ENCODE results near the gene INPP5E.

Gene INPP5E

DNA sequence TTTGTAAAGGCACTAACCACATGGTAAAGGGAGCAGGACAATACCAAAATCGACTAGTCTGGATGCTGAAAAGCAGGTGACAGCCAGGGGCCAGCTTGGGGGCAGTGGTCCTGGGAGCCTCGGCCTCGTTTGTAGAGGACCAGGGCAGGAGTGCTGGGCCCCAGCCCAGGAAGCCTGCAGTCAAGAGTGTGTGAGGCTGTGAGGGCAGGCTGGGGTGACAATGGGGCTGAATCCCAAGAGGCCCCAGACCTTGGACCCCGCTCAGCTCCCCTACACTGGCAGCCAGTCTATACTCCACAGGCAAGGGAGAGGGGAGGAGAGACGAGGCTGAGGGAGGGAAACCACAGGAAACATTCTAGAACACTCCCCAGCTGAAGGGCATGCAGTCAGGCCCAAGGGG, 2.6 kb upstream of the INPP5E start:
- Mint-ChIP-seq H3K9me3 (no peaks in the 10 kb centered on the region), H3K4me1 (peaks cover 20% of the 10 kb centered on the region), H3K27me3 (no peaks in the 10 kb centered on the region), H3K4me3 (peak overlapping the region in 1 of 2 donors; percentile 15), H3K27ac (peak overlapping the region in 1 of 2 donors; percentile 33)
- no peak for DNase-seq
- no peak for ATAC-seq

DNA sequence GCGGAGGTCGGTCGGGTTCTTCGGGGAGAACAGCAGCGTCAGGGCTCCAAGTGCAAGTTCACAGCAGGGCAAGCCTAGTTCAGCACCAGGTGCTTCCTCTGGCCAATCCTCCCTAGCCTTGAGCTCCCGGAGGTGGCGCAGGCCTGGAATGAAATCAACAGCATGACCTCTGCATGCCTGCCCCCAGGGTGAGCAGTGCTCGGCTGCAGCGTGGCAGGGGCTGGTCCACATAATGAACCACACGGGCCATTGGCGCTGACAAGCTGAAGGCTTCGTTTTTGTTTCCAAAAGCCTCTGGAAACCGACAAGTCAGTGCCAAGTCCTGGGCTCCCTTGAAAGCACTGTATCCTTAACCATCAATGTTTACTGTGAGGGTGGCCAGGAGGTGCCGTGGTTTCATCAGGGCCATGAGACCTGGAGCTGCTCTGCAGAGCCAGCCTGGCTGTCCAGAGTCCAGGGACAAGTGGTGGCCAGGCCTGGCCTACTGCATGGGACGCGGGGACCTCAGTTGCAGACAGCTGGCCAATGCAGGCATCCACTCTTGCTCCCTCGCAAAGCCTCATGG, 2.1 kb upstream of the INPP5E start:
- Mint-ChIP-seq H3K27me3 (no peaks in the 10 kb centered on the region), H3K27ac (no peak overlapping the region), H3K4me1 (peaks cover 25% of the 10 kb centered on the region), H3K4me3 (no peak overlapping the region), H3K9me3 (no peaks in the 10 kb centered on the region)
- no peak for ATAC-seq
- DNase-seq, result no peak

DNA sequence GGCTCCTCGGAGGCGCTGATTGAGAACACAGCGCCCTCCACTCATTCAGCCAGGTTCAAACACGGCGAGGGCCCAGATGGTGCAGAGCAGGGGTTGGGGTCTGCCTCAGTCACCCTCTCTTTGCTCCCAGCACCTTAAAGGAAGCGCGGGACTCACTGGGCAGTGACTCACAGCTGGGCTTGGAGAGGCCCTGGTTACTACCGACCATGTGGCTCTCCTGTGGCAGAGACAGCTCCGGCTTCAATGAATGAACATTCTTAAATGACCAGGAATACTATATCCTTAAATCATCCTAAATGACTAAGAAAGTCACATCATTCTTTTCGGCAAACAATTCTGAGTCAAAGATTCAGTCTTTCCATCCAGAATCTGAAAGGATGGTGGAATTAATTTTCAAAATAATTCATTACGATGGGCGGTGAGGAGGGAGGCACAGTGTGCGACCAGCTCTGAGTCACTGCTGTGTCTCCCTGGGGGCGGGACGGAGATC, 1.6 kb upstream of the INPP5E start:
- DNase-seq, result no peak
- H3K9me3 Mint-ChIP-seq, result no peaks in the 10 kb centered on the region
- no peak overlapping the region for H3K27ac Mint-ChIP-seq
- no peak for ATAC-seq
- H3K4me1 Mint-ChIP-seq, result peaks cover 30% of the 10 kb centered on the region
- H3K27me3 Mint-ChIP-seq, result no peaks in the 10 kb centered on the region
- no peak overlapping the region for H3K4me3 Mint-ChIP-seq

DNA sequence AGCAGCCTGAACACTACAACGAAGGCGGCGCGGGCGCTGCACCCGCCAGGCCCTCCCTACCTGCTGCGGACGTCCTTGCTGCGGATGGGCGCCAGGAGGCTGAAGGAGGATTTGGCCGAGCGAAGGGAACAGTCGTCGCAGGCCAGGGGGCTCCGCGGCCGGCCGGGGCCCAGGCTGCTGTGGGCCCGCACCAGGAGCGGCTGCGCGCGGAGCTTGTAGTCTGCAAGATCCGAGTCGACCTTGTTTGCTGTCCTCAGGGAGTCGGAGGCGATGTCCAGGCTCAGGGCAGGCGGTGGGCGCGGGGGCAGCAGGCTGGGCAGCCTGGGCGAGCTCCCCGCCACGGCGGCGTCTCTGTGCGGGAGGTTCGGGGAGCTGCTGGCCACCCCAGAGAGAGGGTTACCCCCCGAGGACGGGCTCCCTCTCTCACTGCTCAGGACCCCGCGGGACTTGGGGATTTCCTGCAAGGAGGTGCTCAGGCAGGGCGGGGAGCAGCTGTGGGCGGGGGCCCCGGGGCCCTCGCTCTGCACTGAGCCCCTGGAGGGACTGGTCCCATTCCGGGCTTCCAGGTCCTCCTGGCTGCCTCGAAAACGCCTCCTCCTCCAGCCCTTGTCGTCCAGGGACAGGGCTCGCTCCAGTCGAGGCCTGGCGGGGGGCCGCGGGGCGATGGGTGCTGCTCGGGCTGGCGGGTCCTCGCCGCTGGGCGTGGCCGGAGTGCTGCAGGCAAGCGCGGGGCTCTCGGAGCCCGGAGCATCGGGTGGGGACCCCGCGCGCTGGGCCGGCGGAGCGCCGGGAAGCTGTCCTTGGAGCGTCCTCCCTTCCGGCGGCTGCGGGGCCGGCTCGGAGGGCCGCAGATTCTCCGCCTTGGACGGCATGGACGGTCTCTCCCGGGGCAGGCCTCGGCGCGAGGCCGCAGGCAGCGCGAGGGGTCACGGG, 831 bp downstream of the INPP5E start:
- ATAC-seq (peak; percentile 83), DNase-seq (peak; percentile 68 to 70)
- no peaks in the 10 kb centered on the region for H3K9me3 Mint-ChIP-seq
- H3K27me3 Mint-ChIP-seq, result no peaks in the 10 kb centered on the region
- H3K4me1 Mint-ChIP-seq, result peaks cover 32% of the 10 kb centered on the region
- peak overlapping the region; percentile 86 to 89 for H3K4me3 Mint-ChIP-seq
- peak overlapping the region; percentile 78 to 96 for H3K27ac Mint-ChIP-seq

DNA sequence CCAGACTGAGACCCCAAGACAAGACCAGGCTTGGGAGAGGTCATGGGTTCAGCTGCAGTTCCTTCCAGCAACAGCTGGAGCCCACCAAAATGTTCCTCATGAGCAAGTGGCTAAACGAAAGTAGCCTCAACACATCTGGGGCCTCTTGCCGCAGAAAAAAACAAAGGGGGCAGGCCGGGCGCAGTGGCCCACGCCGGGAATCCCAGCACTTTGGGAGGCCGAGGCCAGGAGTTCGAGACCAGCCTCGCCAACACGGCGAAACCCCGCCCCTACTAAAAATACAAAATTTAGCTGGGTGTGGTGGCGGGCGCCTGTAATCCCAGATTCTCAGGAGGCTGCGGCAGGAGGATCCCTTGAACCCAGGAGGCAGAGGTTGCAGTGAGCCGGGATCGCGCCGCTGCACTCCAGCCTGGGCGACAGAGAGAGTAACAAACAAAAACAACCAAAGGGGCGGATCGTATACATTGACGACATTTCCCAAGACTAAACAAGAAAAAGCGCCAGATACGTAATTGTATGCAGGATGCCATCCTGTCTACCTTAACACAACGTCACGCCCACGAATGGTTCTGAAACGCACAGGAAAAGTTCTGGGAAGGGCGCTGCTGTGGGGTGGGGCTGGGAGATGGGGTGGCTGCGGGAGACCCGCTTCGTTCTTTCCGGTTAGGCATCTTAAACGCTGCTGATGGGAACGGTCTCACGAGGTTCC, 1.7 kb downstream of the INPP5E start:
- peak overlapping the region; percentile 78 to 96 for H3K27ac Mint-ChIP-seq
- H3K4me3 Mint-ChIP-seq, result peak overlapping the region; percentile 86 to 89
- H3K27me3 Mint-ChIP-seq, result no peaks in the 10 kb centered on the region
- peaks cover 29% of the 10 kb centered on the region for H3K4me1 Mint-ChIP-seq
- H3K9me3 Mint-ChIP-seq, result no peaks in the 10 kb centered on the region
- DNase-seq, result no peak
- no peak for ATAC-seq

DNA sequence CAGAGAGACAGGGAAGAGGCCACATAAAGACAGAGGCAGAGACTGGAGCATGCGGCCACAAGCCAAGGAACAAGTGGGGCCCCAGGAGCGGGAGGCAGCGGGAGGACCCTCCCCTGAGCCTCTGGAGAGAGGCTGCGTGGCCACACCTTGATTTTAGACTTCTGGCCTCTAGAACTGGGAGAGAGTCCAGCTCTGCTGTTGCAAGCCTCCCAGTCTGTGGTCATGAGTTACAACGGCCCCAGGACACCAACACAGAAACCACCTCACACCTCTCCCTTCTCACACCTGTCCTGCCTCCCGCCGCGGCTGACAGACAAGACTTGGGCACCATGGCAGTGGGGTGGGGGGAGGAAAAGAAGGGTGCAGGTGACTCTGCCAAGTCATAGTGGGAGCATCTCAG, 2.2 kb downstream of the INPP5E start:
- no peak for ATAC-seq
- Mint-ChIP-seq H3K9me3 (no peaks in the 10 kb centered on the region), H3K27ac (no peak overlapping the region), H3K4me1 (peaks cover 29% of the 10 kb centered on the region), H3K27me3 (no peaks in the 10 kb centered on the region), H3K4me3 (peak overlapping the region; percentile 86 to 89)
- DNase-seq, result no peak

DNA sequence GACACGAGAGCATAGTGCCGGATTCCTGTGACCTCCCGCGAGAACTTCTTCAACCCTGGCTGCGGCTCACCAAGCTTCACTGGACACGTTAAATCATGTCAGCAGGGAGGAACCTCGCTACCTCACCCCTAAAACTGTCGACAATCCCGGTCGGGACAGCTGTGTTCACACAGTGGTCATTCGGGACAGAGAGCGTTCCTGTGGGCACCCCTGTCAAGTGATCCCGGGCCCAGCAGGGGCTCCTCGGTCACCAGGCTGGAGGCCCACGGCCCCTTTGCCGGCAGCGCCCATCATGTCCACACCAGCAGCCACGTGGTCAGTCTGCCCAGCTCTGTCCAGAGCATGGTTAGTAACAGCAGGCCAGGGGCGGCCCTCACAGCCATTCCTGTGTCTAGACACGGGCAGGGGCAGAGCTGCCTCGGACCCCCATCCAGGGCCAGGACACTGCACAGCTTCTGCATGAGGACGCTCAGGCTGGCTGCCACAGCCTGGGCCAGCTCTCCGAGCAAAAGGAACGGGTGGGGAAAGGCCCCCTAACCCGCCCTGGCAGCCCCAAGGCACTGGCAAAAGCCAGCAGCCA, 3.5 kb downstream of the INPP5E start:
- DNase-seq (no peak), ATAC-seq (no peak)
- Mint-ChIP-seq H3K4me3 (peak overlapping the region in 1 of 2 donors; percentile 3), H3K4me1 (peaks cover 29% of the 10 kb centered on the region), H3K27me3 (no peaks in the 10 kb centered on the region), H3K9me3 (no peaks in the 10 kb centered on the region), H3K27ac (no peak overlapping the region)

DNA sequence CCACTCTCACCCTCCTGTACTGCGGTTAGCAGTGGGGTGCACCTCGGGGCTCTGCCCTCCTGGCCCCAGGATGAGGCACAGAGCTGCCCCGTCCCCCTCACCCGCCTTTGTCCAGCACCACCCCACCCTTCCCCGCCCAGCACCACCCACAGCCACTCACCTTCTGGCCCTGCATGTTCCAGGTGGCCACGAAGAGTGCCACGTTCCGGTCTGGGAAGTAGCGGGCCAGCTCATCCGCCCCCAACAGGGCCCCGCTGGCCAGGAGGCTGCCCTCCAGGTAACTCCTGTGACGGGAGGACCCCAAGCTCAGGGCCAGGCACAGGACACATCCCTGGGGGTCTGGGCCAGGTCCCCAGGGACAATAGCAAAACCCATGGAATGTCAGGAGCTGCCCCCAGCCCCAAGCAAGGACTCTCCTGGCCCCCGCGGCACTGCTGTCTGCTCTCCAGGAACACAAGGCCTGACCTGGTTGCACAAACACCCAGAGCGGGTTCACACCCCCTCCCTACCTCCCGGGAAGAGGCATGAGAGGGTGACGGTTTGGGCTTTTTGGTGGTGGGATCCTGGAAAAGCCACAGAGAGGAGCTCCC, 5.0 kb downstream of the INPP5E start:
- DNase-seq (no peak), ATAC-seq (no peak)
- no peaks in the 10 kb centered on the region for H3K9me3 Mint-ChIP-seq
- H3K4me3 Mint-ChIP-seq, result no peak overlapping the region
- H3K4me1 Mint-ChIP-seq, result peaks cover 29% of the 10 kb centered on the region
- H3K27ac Mint-ChIP-seq, result no peak overlapping the region
- H3K27me3 Mint-ChIP-seq, result no peaks in the 10 kb centered on the region

DNA sequence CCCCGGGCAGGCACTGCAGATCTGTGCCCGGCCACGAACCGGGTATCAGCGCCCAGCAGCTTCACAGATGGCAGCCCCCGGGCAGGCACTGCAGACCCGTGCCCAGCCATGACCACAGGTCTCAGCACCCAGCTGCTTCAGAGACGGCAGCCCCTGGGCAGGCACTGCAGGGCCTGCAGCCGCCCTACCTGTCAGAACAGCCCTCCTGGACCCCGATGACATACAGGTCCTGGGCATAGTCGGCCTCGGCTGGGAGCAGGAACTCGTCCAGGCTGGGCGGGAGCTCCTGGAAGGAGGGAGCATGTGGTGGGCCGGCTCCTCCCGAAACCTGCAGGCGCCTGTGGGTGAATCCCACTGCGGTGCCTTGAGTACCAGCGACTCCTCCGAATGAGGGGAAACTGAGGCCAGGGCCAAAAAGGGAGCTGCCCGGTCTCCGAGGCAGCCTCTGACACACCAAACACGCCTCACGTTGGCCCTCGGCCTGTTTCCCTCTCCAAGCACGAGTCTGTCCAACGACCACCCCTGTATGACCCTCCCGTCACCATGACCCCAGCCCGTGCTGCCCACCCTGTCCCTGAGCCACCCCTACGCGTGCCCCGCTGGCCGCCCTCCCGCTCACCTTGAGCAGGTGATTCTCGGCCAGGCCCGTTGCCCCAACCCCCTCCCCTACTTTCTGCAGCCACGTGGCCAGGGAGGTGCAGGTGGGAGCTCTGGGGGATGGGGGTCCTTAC, 5.6 kb downstream of the INPP5E start:
- ATAC-seq (no peak), DNase-seq (no peak)
- no peaks in the 10 kb centered on the region for H3K9me3 Mint-ChIP-seq
- peak overlapping the region in 1 of 2 donors; percentile 59 for H3K27ac Mint-ChIP-seq
- peaks cover 29% of the 10 kb centered on the region for H3K4me1 Mint-ChIP-seq
- no peak overlapping the region for H3K4me3 Mint-ChIP-seq
- no peaks in the 10 kb centered on the region for H3K27me3 Mint-ChIP-seq

DNA sequence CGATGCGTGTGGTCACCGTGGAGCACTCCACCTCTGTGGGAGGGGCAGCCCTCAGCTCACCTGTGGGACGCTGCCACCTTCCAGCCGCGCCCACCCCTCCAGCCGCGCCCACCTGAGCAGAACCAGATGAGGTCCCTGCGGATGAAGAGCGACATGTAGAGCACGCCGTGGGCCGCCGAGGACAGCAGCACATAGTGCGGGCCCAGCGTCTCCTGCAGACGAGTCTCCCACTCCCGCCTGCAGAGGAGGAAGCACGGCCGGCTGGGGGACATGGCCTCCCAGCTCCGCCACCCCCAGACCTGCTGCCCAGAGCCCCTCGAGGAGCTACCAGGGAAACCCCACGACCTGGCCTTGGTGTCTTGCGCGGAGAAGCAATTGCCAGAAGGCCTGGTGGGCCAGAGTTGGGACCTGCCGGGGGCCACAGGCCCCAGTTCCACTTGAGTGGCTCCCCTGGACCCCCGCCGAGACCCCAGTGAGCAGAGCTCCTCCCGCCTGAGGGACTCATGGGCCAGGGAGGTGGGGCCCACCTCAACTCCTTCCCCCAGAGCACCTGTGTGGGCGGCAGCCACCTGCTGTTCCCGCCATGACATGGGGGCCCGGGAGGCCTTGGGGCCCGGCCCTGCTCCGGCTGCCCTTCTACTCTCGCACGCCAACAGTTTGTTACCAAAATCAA, 6.5 kb downstream of the INPP5E start:
- peaks cover 26% of the 10 kb centered on the region for H3K4me1 Mint-ChIP-seq
- DNase-seq (no peak), ATAC-seq (no peak)
- H3K4me3 Mint-ChIP-seq, result no peak overlapping the region
- no peaks in the 10 kb centered on the region for H3K27me3 Mint-ChIP-seq
- H3K9me3 Mint-ChIP-seq, result no peaks in the 10 kb centered on the region
- no peak overlapping the region for H3K27ac Mint-ChIP-seq

DNA sequence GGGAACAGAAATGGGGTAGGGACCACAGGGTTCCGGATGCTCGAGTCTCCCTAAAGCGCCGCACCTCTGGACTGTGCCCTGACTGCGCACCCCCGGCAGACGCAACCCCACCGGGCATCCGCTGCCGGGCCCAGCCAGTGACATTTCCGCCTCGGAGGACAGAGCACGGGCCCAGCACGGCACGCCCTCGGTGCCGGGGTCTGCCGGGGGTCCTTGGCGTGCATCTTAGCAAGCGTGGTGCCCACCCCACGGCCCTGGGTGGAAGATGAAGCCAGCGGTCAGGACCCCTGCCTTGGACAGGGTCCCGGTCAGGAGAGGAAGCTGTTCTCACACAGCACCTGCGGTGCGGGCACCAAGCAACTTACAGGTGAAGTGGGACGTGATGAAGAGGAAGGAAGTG, 7.1 kb downstream of the INPP5E start:
- H3K4me3 Mint-ChIP-seq, result no peak overlapping the region
- peak overlapping the region in 1 of 2 donors; percentile 93 for H3K27ac Mint-ChIP-seq
- no peak for DNase-seq
- ATAC-seq, result no peak
- no peaks in the 10 kb centered on the region for H3K27me3 Mint-ChIP-seq
- H3K9me3 Mint-ChIP-seq, result no peaks in the 10 kb centered on the region
- H3K4me1 Mint-ChIP-seq, result peaks cover 20% of the 10 kb centered on the region

DNA sequence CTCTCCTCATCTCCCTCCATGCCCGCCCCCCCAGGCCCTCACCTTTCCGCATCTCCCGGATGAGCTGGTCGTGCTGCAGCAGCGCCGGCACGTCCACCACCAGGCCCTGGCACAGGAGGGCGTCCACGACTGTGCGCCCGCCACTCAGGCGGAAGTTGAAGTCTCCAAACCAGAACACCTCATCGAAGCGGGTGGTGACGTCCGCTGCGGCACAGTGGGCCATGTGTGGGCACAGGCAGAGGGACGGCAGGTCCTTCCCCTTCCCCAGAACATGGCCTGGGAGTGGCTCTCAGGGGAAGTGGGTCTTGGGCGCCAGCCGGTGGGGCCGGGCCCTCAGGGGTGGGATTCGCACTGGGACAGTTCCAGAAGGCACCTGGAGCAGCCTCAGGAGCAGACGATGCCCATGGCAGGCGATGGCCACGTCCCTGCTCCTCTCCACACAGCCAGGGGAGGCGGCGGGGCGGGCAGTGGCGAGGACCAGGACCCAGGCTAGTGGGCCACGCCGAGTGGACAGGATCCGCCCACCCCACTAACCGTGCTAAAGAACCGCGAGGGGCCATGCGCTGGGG, 7.8 kb downstream of the INPP5E start:
- no peak for DNase-seq
- H3K27ac Mint-ChIP-seq, result no peak overlapping the region
- H3K27me3 Mint-ChIP-seq, result no peaks in the 10 kb centered on the region

DNA sequence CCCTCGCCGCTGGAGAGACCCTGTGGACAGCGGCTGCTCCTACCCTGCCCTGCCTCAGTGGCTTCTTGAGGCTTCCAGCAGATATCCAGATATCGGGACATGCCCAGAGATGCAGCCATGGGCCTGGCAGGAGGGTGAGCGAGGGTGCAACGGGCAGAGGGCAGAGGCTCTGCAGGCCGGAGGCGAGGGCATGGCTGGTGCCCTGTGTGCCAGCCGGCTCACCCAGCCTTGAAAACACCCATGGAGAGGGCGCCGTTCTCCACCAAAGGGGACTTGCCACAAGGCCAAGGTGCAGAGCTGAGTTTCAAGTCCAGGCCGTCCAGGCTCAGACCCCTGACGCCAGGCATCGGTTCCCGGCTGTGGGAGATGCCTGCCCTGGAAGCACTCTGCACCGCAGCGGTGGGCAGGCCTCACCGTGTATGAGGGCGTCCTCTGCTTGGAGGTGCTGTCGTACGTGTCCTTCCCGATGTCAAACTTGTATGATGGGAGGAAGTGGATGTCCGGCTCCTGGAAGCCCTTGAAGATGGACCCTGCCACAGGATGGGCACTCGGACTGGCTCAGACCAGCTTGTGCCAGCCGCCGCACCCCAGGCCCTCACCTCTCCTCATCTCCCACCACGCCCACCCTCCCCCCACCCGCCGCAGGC, 8.9 kb downstream of the INPP5E start:
- DNase-seq, result no peak
- H3K27me3 Mint-ChIP-seq, result no peaks in the 10 kb centered on the region
- ATAC-seq, result no peak
- peaks cover 2% of the 10 kb centered on the region for H3K4me1 Mint-ChIP-seq
- H3K9me3 Mint-ChIP-seq, result no peaks in the 10 kb centered on the region
- no peak overlapping the region for H3K27ac Mint-ChIP-seq
- H3K4me3 Mint-ChIP-seq, result no peak overlapping the region

More for the DNA sequence above, 7.8 kb downstream of the INPP5E start:
- no peaks in the 10 kb centered on the region for H3K9me3 Mint-ChIP-seq
- peaks cover 13% of the 10 kb centered on the region for H3K4me1 Mint-ChIP-seq
- H3K4me3 Mint-ChIP-seq, result no peak overlapping the region
- ATAC-seq, result no peak

Data from stimulated activated naive CD8-positive, alpha-beta T cell treated with anti-CD3 and anti-CD28 coated beads, Interleukin-15, amount 100 ng/mL, for 72 hours (primary cell).